MM.1S (cell line): Measurements from ENCODE around the gene UNC5A.

Source experiments
- DNase-seq: peaks from one replicate; pipeline ENCODE4 v3.0.0-alpha.2; 2015
- H2AFZ ChIP-seq: fragments of 300-600 bp; sonication (generic); 2 replicates; pipeline ENCODE4 v1.6.0; 2016; ENCODE audit warnings: antibody characterized with exemption, low read length
- H3F3A ChIP-seq: fragments of 300-600 bp; sonication (generic); 2 replicates; pipeline ENCODE4 v1.6.1; 2016; ENCODE audit warnings: mild to moderate bottlenecking, antibody characterized with exemption, low read length, moderate library complexity, mixed read lengths; ENCODE audit not compliant: insufficient read depth
- H3K27ac ChIP-seq: fragments of 300-600 bp; sonication (generic); 2 replicates; pipeline ENCODE4 v1.5.1; 2016; ENCODE audit warnings: mild to moderate bottlenecking, low read length
- H3K27me3 ChIP-seq: fragments of 300-600 bp; sonication (generic); replicated peaks from 2 replicates; pipeline ENCODE4 v1.6.0; 2016; ENCODE audit warnings: low read length; ENCODE audit not compliant: insufficient read depth
- H3K36me3 ChIP-seq: fragments of 300-600 bp; sonication (generic); replicated peaks from 2 replicates; pipeline ENCODE4 v1.6.1; 2016; ENCODE audit warnings: mild to moderate bottlenecking, low read length, mixed read lengths; ENCODE audit not compliant: insufficient read depth
- H3K4me1 ChIP-seq: fragments of 300-600 bp; sonication (generic); 2 replicates; pipeline ENCODE4 v1.6.1; 2016; ENCODE audit warnings: low read length, mixed read lengths
- H3K4me2 ChIP-seq: fragments of 300-600 bp; sonication (generic); 2 replicates; pipeline ENCODE4 v1.6.0; 2016; ENCODE audit warnings: low read depth, low read length
- H3K4me3 ChIP-seq: fragments of 300-600 bp; sonication (generic); 2 replicates; pipeline ENCODE4 v1.5.1; 2016; ENCODE audit warnings: low read length, mixed read lengths
- H3K79me2 ChIP-seq: fragments of 300-600 bp; sonication (generic); 2 replicates; pipeline ENCODE4 v1.6.1; 2016; ENCODE audit warnings: mixed run types, low read length, mixed read lengths
- H3K9ac ChIP-seq: fragments of 300-600 bp; sonication (generic); 2 replicates; pipeline ENCODE4 v1.6.1; 2016; ENCODE audit warnings: low read length, mixed read lengths
- H3K9me2 ChIP-seq: fragments of 300-600 bp; sonication (generic); replicated peaks from 2 replicates; pipeline ENCODE4 v1.6.1; 2016; ENCODE audit warnings: mild to moderate bottlenecking, low read length, mixed read lengths; ENCODE audit not compliant: insufficient read depth
- H3K9me3 ChIP-seq: fragments of 300-600 bp; sonication (generic); replicated peaks from 2 replicates; pipeline ENCODE4 v1.6.1; 2016; ENCODE audit warnings: mild to moderate bottlenecking, low read length, mixed read lengths; ENCODE audit not compliant: insufficient read depth
- H4K20me1 ChIP-seq: fragments of 300-600 bp; sonication (generic); 2 replicates; pipeline ENCODE4 v1.6.1; 2016; ENCODE audit warnings: mild to moderate bottlenecking, low read length, moderate library complexity, mixed read lengths; ENCODE audit not compliant: insufficient read depth
- EZH2 ChIP-seq: fragments of 300-600 bp; sonication (generic); optimal IDR thresholded peaks from 2 replicates; pipeline ENCODE3; 2017; ENCODE audit warnings: low read depth, mild to moderate bottlenecking, antibody characterized with exemption, low read length, mixed read lengths
- EZH2phosphoT487 ChIP-seq: fragments of 300-600 bp; sonication (generic); IDR thresholded peaks from 2 replicates; pipeline ENCODE4 v1.6.1; 2018; ENCODE audit warnings: antibody characterized with exemption, low read length
- TF ChIP-seq, protein P1 (sequence below): fragments of 300-600 bp; sonication (generic); IDR thresholded peaks from 2 replicates; pipeline ENCODE4 v1.5.1; 2016; ENCODE audit warnings: antibody characterized with exemption, low read length, mixed read lengths

UNC5A gene

DNA sequence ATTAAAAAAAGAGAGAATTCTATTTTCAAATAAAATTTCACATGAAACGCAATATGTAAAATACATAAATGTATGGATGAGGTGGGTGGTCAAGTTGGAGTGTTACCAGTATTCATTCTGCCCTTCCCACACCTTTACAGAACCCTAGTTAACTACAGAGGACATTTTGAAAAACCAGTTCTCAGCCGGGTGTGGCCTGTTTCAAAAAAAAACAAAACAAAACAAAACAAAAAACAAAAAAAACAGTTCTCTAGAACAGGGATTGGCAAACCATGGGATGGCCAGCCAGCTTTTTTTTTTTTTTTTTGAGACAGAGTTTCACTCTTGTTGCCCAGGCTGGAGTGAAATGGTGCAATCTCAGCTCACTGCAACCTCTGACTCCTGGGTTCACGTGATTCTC is 117.2 kb downstream of the UNC5A start:
- Histone ChIP-seq H3K9me2 (no peaks in the 10 kb centered on the region), H3K79me2 (peaks cover 5% of the 10 kb centered on the region; the same call in 1 of the 2 replicates), H2AFZ (no peak overlapping the region), H3K36me3 (peaks cover 4% of the 10 kb centered on the region), H3K4me1 (no peaks in the 10 kb centered on the region), H3K27me3 (no peaks in the 10 kb centered on the region), H3K9me3 (no peaks in the 10 kb centered on the region), H3K27ac (no peak overlapping the region), H4K20me1 (no peaks in the 10 kb centered on the region), H3F3A (no peaks in the 10 kb centered on the region), H3K4me2 (no peak overlapping the region), H3K9ac (no peak overlapping the region), H3K4me3 (no peak overlapping the region)
- no peak for DNase-seq
- TF ChIP-seq, protein P1, sequence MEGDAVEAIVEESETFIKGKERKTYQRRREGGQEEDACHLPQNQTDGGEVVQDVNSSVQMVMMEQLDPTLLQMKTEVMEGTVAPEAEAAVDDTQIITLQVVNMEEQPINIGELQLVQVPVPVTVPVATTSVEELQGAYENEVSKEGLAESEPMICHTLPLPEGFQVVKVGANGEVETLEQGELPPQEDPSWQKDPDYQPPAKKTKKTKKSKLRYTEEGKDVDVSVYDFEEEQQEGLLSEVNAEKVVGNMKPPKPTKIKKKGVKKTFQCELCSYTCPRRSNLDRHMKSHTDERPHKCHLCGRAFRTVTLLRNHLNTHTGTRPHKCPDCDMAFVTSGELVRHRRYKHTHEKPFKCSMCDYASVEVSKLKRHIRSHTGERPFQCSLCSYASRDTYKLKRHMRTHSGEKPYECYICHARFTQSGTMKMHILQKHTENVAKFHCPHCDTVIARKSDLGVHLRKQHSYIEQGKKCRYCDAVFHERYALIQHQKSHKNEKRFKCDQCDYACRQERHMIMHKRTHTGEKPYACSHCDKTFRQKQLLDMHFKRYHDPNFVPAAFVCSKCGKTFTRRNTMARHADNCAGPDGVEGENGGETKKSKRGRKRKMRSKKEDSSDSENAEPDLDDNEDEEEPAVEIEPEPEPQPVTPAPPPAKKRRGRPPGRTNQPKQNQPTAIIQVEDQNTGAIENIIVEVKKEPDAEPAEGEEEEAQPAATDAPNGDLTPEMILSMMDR = no peak
- TF ChIP-seq EZH2 (no peak), EZH2phosphoT487 (no peak)

DNA sequence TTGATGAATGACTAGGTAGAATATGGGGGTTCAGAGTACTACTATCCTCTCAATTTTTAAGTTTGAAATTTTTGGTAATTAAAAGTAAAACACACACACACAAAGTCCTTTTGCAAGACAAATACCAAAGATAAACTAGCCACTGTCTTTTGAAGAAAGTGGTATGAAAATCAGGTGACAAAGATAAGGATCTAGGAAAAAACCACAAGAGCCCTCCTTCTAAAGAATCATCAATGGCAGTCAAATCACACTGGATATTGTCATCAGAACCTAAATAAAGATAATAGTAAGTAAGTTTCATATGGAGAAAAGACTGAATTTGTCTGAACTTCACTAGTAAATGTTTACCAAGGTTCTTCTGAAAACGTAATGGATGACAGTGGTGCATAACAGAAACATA is 119.3 kb downstream of the UNC5A start:
- H3K36me3 ChIP-seq = peaks cover 4% of the 10 kb centered on the region; the same call in 1 of the 2 replicates
- no peak for TF ChIP-seq EZH2phosphoT487
- TF ChIP-seq, protein P1 = no peak
- H3K9me2 ChIP-seq = no peaks in the 10 kb centered on the region
- no peak for DNase-seq
- H3K4me3 ChIP-seq = no peak overlapping the region
- H4K20me1 ChIP-seq = no peaks in the 10 kb centered on the region
- H3K79me2 ChIP-seq = peaks cover 5% of the 10 kb centered on the region; the same call in 1 of the 2 replicates
- H3K27ac ChIP-seq = no peak overlapping the region
- H3F3A ChIP-seq = no peaks in the 10 kb centered on the region
- no peaks in the 10 kb centered on the region for H3K9me3 ChIP-seq
- H3K4me2 ChIP-seq = no peak overlapping the region
- no peaks in the 10 kb centered on the region for H3K27me3 ChIP-seq
- H3K4me1 ChIP-seq = no peaks in the 10 kb centered on the region
- no peak overlapping the region for H3K9ac ChIP-seq
- no peak overlapping the region for H2AFZ ChIP-seq
